Keratinocyte (primary cell): Measurements from ENCODE around the gene SLPI. TPM values are rescaled to one million over a fixed set of nuclear protein-coding genes. Genes with fewer than 3 reads are reported as not detected.

Experiments
- DNase-seq: peaks from one replicate; pipeline ENCODE4 v3.0.0-alpha.2; 2011; ENCODE audit warnings: low read depth, missing footprints, low spot score
- FAIRE-seq: peaks from 2 replicates; lab custom pipeline; 2011; peaks lifted over from hg19 to GRCh38; lab: Jason Lieb, UNC
- H2AFZ ChIP-seq: 2 replicates; pipeline ENCODE4 v1.6.0; 2012; ENCODE audit warnings: low read length, control low read depth, inconsistent platforms; ENCODE audit not compliant: control insufficient read depth
- H3K27ac ChIP-seq: 2 replicates; pipeline ENCODE4 v1.5.1; 2011; ENCODE audit warnings: low read length; ENCODE audit not compliant: control insufficient read depth, insufficient read depth
- H3K27me3 ChIP-seq: 3 replicates; pipeline ENCODE4 v1.6.0; 2011; ENCODE audit warnings: low read length; ENCODE audit not compliant: control insufficient read depth, insufficient read depth; ENCODE audit errors: extremely low read depth
- H3K36me3 ChIP-seq, 2 experiments: 2 replicates in 1 of 2; 3 replicates in 1 of 2; pipeline ENCODE4 v1.5.1; 2011; ENCODE audit warnings: low read length in 2 of 2, mild to moderate bottlenecking in 1 of 2; ENCODE audit not compliant: control insufficient read depth in 2 of 2, insufficient read depth in 2 of 2; ENCODE audit errors: extremely low read depth in 1 of 2
- H3K4me1 ChIP-seq: 3 replicates; pipeline ENCODE4 v1.5.1; 2011; ENCODE audit warnings: low read length; ENCODE audit not compliant: control insufficient read depth, insufficient read depth; ENCODE audit errors: extremely low read depth
- H3K4me2 ChIP-seq: 3 replicates; pipeline ENCODE4 v1.6.0; 2011; ENCODE audit warnings: low read depth, low read length; ENCODE audit not compliant: control insufficient read depth, insufficient read depth; ENCODE audit errors: extremely low read depth
- H3K4me3 ChIP-seq, 3 experiments: fragments of 200-600 bp in 1 of 3; sonication (generic) in 1 of 3; 2 replicates in 2 of 3; 3 replicates in 1 of 3; pipeline ENCODE4 v1.5.1; 2011 to 2016; ENCODE audit warnings: low read length in 3 of 3, mild to moderate bottlenecking in 3 of 3, control low read depth in 2 of 3, inconsistent platforms in 1 of 3, low read depth in 1 of 3, mixed read lengths in 1 of 3, mixed run types in 1 of 3, moderate library complexity in 1 of 3; ENCODE audit not compliant: control insufficient read depth in 2 of 3, insufficient read depth in 2 of 3; ENCODE audit errors: extremely low read depth in 1 of 3
- H3K79me2 ChIP-seq: 2 replicates; pipeline ENCODE4 v1.6.0; 2012; ENCODE audit warnings: low read length; ENCODE audit not compliant: control insufficient read depth, insufficient read depth
- H3K9ac ChIP-seq: 3 replicates; pipeline ENCODE4 v1.6.0; 2011; ENCODE audit warnings: low read length; ENCODE audit not compliant: control insufficient read depth, insufficient read depth; ENCODE audit errors: extremely low read depth
- H3K9me1 ChIP-seq: 3 replicates; pipeline ENCODE4 v1.6.0; 2011; ENCODE audit warnings: low read length; ENCODE audit not compliant: control insufficient read depth, insufficient read depth; ENCODE audit errors: extremely low read depth
- H3K9me3 ChIP-seq: 2 replicates; pipeline ENCODE4 v1.5.1; 2012; ENCODE audit warnings: low read depth, low read length; ENCODE audit not compliant: control insufficient read depth
- H4K20me1 ChIP-seq: 3 replicates; pipeline ENCODE4 v1.6.0; 2011; ENCODE audit warnings: low read length; ENCODE audit not compliant: control insufficient read depth, insufficient read depth; ENCODE audit errors: extremely low read depth
- CTCF ChIP-seq, 3 experiments: IDR thresholded peaks in 1 of 3; conservative IDR thresholded peaks in 1 of 3; optimal IDR thresholded peaks in 1 of 3; 2 replicates in 2 of 3; 3 replicates in 1 of 3; pipeline versions ENCODE3 to v1.5.1; 2011; ENCODE audit warnings: low read length in 3 of 3, mild to moderate bottlenecking in 3 of 3, moderate library complexity in 2 of 3, control low read depth in 1 of 3, inconsistent platforms in 1 of 3; ENCODE audit not compliant: insufficient read depth in 2 of 3; ENCODE audit errors: extremely low read depth in 1 of 3
- EZH2 ChIP-seq: IDR thresholded peaks from one replicate; pipeline ENCODE4 v1.6.1; 2012; ENCODE audit warnings: inconsistent platforms, mild to moderate bottlenecking, low read length, moderate library complexity
- dilution Hi-C: fragments of 300-500 bp; cut with MboI; formaldehyde crosslinking; loops from one replicate; pipeline ENCODE4 v1.7.0; 2020; ENCODE audit warnings: low sequenced_read_pairs; ENCODE audit not compliant: extremely low pct_ligation_motif_present
- polyA plus RNA-seq, 5 experiments: library from polyadenylated mRNA; depleted of rRNA in 3 of 5; stranded (reverse) in 3 of 5; stranded (forward) in 1 of 5; unstranded in 1 of 5; fragments of >200 nt; gene quantifications; 1 replicate in 1 of 5; 2 replicates in 3 of 5; 3 replicates in 1 of 5; pipeline versions ENCODE4 v1.2.1 to v1.2.3, GENCODE V29; 2011 to 2012; ENCODE audit warnings: missing spikeins in 2 of 5, low read depth in 1 of 5, low replicate concordance in 1 of 5

SLPI gene
- polyA plus RNA-seq, 1 donor (not counting 4 experiments of a cell fraction or from before 2014, with no cell fraction given): 262 TPM

- Histone ChIP-seq H2AFZ (no peak overlapping the region), H3K4me3 (no peak overlapping the region), H3K4me2 (no peak overlapping the region), H3K9ac (no peak overlapping the region), H3K79me2 (no peaks in the 10 kb centered on the region), H3K27me3 (peaks cover 5% of the 10 kb centered on the region), H3K36me3 (no peaks in the 10 kb centered on the region), H3K4me1 (no peaks in the 10 kb centered on the region), H3K9me3 (no peaks in the 10 kb centered on the region), H3K27ac (no peak overlapping the region), H3K9me1 (no peaks in the 10 kb centered on the region), H4K20me1 (no peaks in the 10 kb centered on the region)
- DNase-seq (no peak), FAIRE-seq (no peak)
- TF ChIP-seq CTCF (optimal IDR thresholded peaks at IDR 0.05 in 1 of 3, IDR thresholded peaks at IDR 0.05 in 1 of 3, conservative IDR thresholded peaks at IDR 0.05 in 1 of 3; ENCODE audit: extremely low read depth in 1 of 3, insufficient read depth in 2 of 3, low read length in 3 of 3): no peak
- TF ChIP-seq EZH2: no peak
- dilution Hi-C loops: no loop called here
Observed at GRCh38 chr20:45230631-45231030, 23.7 kb downstream of the SLPI start.

DNA sequence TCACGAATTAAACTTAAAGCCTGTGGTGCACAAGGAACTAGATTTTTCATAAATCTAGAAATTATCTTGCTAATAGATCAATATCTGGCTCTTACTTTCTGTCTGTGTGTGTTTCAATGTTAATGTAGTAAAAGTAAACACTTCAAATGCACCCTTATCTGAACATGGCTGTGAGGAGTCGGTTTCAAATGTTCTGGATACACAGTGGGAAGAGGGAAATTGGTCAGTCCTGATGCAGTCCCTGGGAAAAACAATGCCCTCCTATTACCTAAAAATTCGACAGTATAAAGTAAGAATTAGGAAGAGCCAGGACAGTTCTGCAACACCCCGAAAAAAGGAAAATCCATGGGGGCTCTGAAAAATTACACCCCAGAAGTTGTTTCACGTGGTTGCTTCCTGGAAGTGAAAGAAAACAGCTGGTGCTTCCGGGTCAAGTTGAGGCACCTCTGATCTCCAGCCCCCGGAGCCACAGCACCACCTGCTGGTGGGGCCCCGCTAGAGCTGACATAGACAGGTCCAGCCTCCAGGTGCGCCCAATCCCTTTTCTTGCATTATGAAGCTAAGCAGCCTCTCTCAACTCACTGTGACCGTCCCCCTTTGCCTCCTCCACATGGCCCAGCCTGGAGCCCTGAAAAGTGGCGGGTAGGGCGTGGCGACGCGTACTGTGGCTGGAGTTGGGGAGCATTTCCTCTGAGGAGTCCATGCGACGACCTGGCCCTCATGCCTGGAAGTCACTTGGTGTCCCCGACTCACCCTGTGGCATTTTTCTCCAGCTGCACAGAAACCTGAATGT is 24.9 kb downstream of the SLPI start:
- FAIRE-seq: no peak

More for the DNA sequence above, 24.9 kb downstream of the SLPI start:
- no peaks in the 10 kb centered on the region for H3K79me2 ChIP-seq
- DNase-seq: no peak
- H3K4me3 ChIP-seq: no peak overlapping the region
- H3K27me3 ChIP-seq: no peaks in the 10 kb centered on the region
- TF ChIP-seq CTCF (optimal IDR thresholded peaks at IDR 0.05 in 1 of 3, IDR thresholded peaks at IDR 0.05 in 1 of 3, conservative IDR thresholded peaks at IDR 0.05 in 1 of 3; ENCODE audit: extremely low read depth in 1 of 3, insufficient read depth in 2 of 3, low read length in 3 of 3) (peak; percentile 72 to 91 (median 83)), EZH2 (no peak)
- H3K9me1 ChIP-seq: no peaks in the 10 kb centered on the region
- H3K36me3 ChIP-seq: no peaks in the 10 kb centered on the region
- H3K27ac ChIP-seq: no peak overlapping the region
- dilution Hi-C loops: no loop called here
- no peaks in the 10 kb centered on the region for H3K4me1 ChIP-seq
- H3K9ac ChIP-seq: no peak overlapping the region
- no peaks in the 10 kb centered on the region for H3K9me3 ChIP-seq
- H2AFZ ChIP-seq: peak overlapping the region; percentile 37
- H3K4me2 ChIP-seq: no peak overlapping the region
- no peaks in the 10 kb centered on the region for H4K20me1 ChIP-seq
